SK-N-MC (cell line): ENCODE results near the gene HRCT1.

ENCODE experiments used
- EZH2 ChIP-seq: fragments of 200-600 bp; sonication (generic); IDR thresholded peaks from one replicate; pipeline ENCODE4 v1.6.1; 2017; ENCODE audit warnings: antibody characterized with exemption
- POLR2AphosphoS5 ChIP-seq: IDR thresholded peaks from 2 replicates; pipeline ENCODE4 v1.6.1; 2012; ENCODE audit warnings: mild to moderate bottlenecking, low read depth, low read length, borderline replicate concordance

DNA sequence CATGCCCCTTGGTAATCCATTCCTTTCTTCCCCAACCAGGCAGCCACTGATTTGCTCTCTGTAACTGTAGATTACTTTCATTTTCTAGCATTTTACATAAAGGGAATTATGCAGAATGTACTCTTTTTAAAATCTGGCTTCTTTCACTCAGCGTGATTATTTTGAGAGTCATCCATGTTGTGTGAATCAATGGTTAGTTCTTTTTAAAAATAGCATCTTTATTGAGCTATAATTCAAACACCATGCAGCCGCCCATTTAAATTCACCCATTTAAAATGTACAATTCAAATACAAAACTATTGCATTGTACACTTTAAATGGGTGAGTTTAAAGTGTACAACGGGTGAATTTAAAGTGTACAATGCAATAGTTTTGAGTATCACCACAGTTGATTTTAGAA lies 33.5 kb upstream of the HRCT1 start:
- no peak for TF ChIP-seq POLR2AphosphoS5
- TF ChIP-seq EZH2: no peak
